Smooth muscle cell of the brain vasculature (primary cell): ENCODE measurements around the gene FAM83G.
"Not testable (repeated sequence)": the region's sequence is repeated elsewhere in the genome, so short reads cannot be mapped to it uniquely, and the experiment has no call there.

Experiments used
- DNase-seq: peaks from one replicate; pipeline ENCODE4 v3.0.0-alpha.2; 2012; ENCODE audit warnings: low read depth, low spot score

Gene FAM83G

DNA sequence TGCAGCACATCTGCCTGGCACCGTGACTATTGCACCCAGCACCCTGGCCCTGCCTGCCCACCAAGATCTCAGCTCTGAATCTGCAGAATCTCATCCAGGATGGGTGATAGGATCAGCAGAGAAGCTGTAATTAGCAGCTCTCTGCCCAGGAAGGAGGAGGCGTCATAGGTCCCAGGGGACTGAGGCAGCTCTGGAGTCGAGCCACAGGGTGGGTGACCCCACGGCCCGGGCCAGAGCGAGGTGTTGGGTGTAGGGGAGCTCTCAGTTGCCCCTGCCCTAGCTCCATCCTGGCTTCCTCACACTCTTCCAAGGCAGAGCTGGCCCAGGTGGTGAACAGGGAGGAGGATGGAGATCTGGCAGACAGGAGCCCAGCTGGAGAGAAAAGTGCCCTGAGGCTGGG lies 18.2 kb upstream of the FAM83G start:
- no peak for DNase-seq

DNA sequence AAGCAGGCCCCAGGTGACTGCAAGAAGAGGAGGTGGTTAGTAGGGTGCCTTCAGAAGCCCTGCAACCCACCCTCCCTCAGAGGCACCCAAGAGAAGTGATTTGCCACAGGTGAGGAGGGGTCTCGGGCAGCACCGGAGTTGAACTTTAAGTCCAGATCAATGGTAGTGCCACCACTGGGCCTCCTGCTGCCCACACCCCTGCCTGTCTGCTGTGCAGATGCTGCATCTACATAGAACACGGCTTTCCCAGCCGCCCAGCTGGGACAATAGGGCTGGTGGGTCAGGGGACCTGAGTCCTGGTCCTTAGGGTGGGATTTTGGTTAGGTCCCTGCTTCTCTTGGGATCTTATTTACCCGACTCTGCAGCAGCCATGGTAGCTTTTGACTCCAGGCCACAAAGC lies 17.6 kb upstream of the FAM83G start:
- DNase-seq: no peak

DNA sequence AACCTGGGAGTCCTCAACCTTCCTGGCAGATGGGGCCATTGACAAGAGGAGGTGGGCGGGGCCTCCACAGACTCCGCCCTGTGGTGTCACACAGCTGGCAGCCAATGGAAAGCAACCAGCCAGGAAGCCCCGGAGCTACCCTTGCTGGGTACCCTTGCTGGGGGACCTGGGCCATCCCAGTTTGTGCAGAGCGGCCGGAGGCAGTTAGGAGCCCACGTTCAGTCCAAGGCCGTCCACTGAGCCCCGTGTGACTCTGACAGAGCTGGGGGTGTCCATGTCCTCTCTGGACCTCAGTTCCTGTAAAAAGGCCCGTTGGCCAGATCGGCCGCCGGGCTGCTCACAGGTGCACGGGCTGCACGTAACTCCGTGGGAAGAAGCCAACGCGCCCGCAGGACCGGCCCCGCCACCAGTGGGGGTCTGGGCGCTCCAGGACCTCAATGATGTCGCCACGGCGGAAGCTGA lies 17.1 kb upstream of the FAM83G start:
- no peak for DNase-seq

DNA sequence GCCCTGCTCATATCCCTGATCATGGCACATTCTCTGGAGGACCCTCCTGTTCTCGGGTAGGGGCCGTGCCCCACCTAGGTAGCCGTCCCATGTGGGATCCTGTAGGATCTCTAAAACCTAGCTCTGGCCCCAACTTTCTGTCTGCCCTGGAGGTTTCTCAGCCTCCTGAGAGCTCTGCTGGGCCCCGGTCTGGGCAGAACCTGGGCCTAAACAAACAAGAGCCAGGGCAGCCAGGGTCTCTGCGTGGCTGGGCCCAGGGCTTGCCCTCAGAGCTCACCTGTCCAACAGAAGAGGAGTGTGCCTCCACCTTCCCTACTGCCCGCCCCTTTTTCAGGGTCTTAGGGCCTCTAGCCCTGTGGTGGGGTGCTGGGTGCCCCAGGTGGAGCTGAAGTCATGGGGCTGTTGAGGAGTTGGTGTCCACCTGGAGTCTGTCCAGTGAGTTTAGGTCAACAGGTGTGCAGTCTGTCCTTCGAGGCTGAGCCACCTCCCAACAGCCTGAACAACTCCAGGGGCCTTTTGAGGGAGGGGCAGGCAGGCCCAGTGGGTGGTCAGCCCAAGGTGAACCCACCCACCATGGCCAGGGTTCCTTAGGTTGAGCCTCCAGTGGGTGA lies 16.6 kb upstream of the FAM83G start:
- not testable (repeated sequence) for DNase-seq

DNA sequence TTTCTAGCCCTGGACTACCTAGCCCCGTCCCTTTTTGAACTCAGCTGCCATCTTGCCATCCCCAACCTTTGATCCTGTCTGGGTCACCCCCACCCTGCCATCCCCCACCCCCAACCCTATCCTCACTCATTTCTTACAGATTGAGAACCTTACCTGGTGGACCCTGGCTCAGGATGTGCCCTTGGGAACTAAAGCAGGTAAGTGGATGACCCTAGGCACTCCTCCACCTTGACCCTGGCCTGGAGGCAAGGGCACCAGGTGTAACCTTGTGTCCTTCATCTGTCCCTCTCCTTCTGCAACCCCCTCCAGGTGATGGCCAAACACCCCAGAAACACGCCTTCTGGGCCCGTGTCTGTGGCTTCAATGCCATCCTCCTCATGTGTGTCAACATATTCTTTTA lies 15.5 kb upstream of the FAM83G start:
- no peak for DNase-seq

DNA sequence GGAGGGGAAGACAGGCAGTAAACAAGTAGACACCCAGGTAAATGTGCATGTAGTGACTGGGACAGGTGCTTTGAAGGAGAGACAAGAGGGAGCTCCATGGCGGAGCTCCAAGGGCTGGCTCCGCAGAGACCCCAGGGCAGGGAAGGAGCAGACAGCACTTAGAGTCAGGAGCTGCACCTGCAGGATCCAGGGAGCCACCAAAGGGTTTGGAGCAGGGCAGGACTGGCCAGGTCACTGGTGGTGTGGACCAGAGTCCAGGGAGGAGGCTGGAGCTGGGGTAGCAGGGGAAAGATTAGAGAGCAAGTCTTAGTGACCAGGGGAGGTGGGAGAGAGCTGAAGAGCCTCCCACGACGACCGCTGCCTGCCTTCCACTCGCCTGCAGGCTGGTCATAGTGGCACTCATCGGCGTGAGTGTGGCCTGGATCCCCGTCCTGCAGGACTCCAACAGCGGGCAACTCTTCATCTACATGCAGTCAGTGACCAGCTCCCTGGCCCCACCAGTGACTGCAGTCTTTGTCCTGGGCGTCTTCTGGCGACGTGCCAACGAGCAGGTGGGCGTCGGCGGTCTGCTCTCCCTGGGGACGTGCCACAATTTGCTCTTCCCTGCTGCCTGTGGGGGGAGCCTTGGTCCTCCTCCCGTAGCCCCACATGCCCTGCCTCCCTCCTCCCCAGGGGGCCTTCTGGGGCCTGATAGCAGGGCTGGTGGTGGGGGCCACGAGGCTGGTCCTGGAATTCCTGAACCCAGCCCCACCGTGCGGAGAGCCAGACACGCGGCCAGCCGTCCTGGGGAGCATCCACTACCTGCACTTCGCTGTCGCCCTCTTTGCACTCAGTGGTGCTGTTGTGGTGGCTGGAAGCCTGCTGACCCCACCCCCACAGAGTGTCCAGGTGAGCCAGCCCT lies 14.7 kb upstream of the FAM83G start:
- no peak for DNase-seq

DNA sequence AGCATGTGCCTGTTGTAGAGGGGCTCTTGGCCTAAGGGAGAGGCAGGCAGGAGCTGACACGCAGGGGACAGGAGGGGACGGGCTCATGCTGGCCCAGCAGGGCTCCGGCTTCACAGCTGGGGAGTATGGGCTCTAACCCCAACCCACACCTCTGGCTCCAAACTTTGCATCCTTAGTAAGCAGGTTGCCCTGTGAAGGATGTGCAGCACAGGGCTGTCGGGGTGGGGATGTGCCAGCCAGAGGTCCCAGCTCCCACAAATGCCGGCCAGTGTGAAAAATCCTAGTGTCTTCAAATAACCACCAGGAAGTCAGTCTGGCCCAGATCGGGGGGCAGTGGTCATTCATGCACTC lies 14.0 kb upstream of the FAM83G start:
- no peak for DNase-seq

DNA sequence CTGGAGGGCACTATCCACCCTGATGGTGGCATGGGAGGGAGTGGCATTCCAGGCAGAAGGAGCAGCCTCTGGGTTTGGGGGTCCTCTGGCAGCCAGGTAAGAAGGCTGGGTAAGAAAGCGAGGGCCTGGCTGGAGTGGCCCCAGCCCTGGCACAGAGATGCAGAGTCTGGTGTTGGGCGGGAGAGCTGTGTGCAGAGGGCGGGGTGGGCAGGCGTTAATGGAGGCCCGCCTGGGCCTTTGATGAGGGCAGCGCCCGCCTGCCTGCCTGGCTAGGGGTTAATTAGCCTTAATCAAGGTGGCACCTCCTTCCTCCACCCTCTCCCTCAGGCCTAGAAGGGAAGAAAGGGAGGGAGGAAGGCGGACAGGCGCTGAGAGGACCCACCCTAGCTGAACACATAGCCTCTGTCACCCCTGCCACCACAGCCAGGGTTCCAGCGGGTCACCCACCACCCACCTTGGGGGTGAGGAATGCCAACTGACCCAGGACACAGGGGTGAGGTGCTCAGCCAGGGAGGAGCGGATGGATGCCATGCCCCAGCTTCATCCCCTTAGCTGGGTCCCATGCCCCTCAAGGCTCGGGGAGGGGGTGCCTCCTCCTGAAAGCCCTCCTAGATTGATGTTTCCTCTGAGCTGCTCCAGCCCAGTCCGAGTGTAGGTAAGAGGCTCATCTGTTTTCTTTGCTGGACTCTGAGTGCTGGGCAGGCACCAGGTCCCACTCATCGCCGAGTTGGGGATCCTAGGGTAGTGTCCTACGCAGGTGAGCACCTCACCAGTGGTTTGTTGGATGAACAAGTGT lies 13.4 kb upstream of the FAM83G start:
- DNase-seq: no peak

DNA sequence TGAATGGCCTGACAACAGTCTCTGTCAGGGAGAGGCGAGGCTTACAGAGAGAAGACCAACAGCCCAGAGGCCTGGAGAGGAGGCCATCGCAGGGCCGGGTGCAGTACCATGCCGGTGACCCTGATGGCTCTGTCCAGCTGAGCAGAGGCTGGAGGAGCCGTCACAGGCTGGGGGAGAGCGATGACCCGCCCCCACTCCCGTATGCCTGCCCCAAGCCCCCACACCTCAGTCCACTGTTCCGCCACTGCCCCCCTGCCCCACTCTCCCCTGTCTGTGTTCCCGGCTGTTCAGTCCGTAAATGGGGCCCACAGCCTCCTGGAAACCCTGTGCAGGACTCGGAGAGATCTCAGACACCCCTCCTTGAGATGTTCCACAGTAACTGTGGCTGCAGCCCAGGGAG lies 12.8 kb upstream of the FAM83G start:
- DNase-seq: no peak

DNA sequence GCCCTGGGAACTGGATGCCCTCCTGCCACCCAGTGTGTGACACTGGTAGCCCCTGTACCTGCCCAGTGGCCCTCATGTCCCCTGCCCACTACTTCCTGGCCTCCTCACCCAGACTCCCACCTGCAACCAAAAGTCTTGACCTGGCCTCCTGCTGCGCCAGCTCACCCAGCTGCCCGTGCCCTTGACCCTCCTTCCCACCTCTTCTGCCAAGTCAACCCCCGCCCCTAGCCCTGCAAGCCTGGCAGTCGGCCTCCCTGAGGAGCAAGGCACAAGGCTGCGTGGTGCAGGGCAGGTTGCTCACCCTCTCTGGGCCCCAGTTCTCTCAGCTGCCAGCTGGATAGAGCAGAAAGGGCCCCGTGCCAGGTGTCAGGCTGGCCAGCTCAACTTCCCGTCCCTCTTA lies 12.3 kb upstream of the FAM83G start:
- no peak for DNase-seq

DNA sequence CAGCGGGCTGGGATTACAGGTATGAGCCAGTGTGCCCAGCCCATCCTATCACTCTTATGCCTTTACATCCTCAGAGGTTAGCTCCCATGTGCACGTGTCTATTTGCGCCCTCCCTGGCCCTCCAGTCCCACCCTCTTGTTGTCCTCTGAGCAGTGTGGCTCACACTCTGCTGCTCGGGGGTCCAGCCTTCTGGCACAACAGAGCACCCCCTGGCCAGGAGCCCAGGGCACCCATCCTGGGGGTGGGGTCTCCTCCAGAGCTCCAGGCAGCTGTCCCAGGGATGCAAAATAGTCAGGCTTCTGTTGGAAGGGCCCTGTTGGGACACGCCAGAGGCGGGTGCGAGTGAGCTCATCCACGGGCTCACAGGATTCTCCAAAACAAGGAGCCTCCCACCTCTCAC lies 11.7 kb upstream of the FAM83G start:
- no peak for DNase-seq

DNA sequence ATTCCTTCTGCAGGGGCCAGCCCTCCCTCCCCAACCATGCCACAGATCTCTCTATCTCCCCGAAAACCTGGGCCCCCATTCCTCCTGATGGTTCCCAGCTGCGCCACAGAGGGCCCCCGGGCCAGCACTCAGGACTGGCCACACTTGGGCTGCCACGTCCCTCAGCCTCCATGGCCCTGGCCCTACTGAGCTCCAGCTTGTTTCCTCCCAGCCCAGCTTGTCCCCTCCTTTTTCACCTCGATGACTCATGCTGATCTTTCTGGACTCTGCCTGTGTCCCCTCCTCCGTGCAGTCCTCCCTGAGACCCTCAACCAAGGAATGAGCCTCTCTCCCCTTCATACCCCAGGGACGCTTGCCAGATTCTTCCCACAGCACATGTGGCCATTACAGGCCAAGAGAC lies 10.9 kb upstream of the FAM83G start:
- no peak for DNase-seq

DNA sequence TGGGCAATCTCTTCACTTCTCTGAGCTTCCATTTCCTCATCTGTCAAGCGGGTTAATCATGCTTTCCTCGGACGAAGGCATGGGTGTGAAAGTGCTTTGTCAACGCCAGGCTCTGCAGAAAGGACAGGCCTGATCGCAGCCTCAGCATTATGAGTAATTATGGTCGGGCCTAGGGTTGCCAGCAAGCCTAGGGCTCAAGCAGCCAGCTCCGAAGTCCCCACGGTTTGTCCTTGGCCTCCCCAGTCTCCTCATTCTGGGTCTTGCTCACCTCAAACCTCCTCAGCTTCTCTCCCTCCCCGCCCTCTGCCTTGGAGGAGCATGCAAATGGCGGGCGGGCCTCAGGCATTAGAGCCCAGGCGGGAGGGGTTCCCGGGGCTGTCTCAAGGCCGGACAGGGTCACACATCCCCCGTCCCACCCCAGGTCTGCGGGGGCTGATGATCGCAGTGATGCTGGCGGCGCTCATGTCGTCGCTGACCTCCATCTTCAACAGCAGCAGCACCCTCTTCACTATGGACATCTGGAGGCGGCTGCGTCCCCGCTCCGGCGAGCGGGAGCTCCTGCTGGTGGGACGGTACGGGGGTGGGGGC lies 10.2 kb upstream of the FAM83G start:
- no peak for DNase-seq

DNA sequence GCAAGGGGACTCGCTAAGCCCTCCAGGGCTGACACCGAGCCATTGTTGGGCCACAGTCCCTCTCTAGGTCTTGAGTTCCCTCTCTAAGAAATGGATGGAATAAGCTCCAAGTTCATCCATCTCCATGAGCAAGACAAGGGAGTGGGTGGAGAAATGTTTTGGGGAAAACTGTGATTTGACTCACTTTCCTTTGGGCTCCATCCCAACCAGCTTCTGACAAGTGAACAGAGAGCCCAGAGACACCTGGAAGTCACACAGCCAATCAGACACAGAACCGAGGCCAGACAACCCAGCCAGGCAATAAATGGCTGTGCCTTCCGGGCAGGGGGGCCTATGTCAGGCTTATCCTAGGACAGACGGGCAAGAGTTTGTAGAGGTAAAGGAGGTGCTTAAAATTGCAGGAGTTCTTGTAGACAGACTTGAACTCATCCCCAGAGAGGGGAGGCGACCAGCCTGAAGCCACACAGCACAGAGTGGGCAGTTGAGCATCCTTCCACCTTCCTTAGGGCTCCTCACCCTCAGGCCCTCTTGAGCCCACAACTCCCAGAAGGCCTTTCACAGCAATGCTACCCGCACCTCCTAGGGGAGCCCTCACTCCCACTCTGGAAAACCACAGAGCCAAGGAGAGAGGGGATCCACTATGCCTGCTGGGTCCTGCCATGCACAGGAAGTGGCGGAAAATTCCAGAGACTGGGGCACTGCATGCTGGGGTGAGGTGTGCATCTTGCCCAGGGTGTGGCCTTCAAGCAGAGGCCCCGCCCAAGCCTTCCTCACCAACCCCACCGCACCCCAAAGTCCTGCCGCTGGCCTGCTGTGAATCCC lies 9.5 kb upstream of the FAM83G start:
- no peak for DNase-seq

DNA sequence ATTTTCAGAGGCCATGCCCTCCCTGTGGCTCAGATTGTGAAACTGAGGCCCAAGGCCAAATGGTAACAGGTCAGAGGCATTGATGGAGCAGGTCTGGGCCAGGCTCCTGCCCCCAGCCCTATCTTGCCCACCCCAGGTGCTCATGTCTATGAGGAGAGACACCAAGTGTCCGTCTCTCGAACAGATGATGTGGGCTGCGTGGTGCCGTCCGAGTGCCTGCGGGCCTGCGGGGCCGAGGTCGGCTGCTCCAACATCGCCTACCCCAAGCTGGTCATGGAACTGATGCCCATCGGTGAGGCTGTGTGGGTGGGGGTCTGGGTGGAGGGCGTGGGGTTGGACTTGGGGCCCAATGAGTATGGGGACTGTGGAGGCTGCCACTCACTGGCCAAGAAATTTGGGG lies 8.7 kb upstream of the FAM83G start:
- DNase-seq: no peak

DNA sequence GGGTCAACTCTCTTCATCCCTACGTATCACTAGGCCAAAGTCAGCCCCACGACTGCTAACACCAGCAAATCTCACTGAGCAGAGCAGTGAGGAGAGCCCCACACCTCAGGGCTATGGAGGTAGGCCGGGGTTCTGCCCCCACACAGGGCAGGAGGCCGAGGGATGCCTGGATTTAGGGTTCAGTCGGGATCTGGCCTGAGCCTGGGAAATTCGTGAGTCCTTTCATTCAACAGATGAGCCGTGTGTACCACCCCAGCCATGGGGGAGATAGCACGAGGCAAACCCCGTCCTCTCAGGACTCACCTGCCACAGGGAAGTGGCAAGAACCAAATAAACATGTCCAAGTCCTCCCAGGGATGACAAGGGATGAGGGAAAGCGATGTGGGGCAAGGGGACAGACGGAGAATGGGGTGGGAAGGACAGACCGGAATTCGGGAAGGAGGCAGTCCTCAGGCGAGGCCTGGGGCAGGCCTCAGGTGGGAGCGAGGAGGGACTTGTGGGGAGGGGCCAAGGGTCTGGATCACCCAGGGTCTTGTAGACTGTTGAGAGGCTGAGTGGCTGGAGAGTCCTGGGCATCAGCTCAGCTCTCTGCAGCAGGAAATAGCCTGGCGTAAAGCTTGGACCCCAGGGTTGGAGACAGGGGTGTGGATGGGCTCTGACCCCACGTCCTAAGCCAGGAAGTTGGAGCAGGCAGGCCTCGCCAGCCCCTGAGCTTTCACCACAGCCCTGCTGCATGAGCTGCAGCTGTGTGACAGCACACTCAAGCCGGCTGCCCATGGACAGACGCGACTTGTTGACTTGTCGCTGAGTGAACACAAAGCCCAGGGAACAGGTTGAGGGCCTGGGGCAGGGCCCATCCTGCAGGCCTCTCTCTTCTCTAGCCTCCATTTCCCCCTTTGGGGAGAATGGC lies 7.9 kb upstream of the FAM83G start:
- DNase-seq: no peak

DNA sequence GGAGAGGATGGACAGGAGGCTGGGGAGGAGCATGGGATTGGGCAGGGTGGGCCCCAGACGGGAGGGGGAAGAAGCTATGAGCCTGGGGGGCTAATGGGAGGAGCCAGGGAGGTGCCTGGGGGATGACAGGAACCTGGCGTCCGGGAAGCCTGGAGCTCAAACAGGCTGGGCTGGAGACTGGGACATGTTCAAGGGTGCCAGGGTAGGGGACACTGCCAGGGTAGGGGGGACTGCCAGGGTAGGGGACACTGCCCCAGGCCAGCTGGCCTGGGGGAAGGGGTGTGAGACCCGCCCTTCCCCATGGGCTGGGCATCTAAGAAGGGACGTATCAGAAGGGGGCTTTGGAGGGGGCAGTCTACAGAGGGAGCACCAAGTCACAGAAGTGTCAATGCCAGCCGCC lies 7.0 kb upstream of the FAM83G start:
- DNase-seq: no peak

DNA sequence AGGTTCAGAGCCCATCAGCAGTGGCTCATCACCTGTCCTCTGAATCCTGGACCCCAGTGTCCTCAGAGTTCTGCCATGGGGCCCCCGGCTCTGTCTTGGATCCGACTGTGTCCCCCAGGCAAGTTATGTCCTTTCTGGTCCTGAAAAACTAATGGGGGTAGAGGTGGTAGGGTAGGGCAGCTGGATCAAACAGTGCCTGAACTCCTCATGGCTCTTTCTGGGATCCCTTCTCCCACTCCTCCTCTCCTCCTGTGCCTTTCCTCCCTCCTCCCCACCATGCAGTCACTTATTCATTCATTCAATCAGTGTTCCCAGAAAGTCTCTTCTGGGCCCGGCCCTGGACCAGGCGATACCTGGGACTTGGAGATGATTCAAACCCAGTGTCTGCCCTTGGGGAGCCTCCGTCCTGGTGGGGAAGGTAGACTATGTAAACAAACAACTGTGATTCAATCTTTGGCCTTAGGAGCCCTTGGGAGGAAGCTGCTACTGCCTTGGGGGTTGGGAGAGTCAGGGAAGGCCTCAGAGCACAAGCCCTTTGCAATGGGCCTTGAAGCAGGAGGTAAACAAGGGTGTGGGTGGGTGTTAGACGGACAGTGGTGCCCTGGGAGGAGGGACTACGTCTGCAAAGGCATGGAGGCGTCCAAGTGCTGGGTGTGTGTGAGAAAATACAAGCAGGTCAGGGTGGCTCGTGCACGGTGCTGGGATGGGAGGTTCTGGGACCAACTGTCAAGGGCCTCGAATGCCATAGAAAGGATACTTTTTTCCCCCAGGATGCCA lies 6.4 kb upstream of the FAM83G start:
- no peak for DNase-seq

DNA sequence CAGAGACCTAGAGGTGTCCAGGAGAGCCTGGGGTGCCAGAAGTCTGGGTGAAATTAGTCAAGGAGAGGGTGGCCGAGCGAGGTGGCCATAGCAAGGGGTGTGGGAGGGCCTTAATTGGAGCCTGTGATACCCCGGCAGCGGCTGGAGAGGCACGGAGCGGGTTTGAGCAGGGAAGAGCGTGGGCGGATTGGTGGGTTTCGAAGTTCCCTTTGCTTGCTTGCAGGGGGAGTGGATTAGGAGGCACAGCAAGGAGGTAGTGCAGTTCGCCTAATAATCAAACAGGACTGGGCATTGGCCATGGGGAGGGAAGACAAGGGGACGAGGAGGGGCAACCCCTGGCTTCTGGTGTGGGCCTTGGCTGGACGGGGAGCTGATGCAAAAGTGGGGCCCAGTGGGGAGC lies 5.4 kb upstream of the FAM83G start:
- DNase-seq: no peak
